ENCODE measurements around the gene KY. TPM values are rescaled to one million over a fixed set of nuclear protein-coding genes. Genes with fewer than 3 reads are reported as not detected.
A peak's percentile ranks its signal among the peaks of the same experiment; 100 is the strongest.

Gene KY
- total RNA-seq, 2 donors from 2014 or later = not detected

GRCh38 chr3:134603956-134604355, 46.9 kb downstream of the KY start:
- Histone ChIP-seq H3K27me3 (ENCODE audit: control insufficient read depth, insufficient read depth, low read length, poor library complexity, severe bottlenecking) (peaks cover 27% of the 10 kb centered on the region), H3K9me3 (ENCODE audit: control insufficient read depth, low read length) (no peaks in the 10 kb centered on the region), H3K9ac (ENCODE audit: extremely low read depth, low read length, poor library complexity, severe bottlenecking) (no peak overlapping the region), H3K27ac (ENCODE audit: low read depth, low read length) (no peak overlapping the region), H3K4me3 (ENCODE audit: low read length) (no peak overlapping the region), H3K4me1 (ENCODE audit: control insufficient read depth, insufficient read depth, low read length) (peaks cover 5% of the 10 kb centered on the region), H3K36me3 (ENCODE audit: control insufficient read depth, insufficient read depth, low read length) (no peaks in the 10 kb centered on the region)
- 92 to 93% methylated on average over 5 to 13 of the region's 13 CpGs for WGBS, 2 experiments (ENCODE audit: insufficient coverage in 1 of 2, insufficient read length in 1 of 2)
- DNase-seq = no peak
- Mint-ChIP-seq H3K36me3 (ENCODE audit: low read depth) (no peaks in the 10 kb centered on the region), H3K4me1 (peaks cover 4% of the 10 kb centered on the region), H3K27me3 (ENCODE audit: insufficient read depth) (peaks cover 51% of the 10 kb centered on the region), H3K9me3 (no peaks in the 10 kb centered on the region), H3K4me3 (no peak overlapping the region), H3K27ac (no peak overlapping the region)
- TF ChIP-seq CTCF (conservative IDR thresholded peaks at IDR 0.05) = no peak

DNA sequence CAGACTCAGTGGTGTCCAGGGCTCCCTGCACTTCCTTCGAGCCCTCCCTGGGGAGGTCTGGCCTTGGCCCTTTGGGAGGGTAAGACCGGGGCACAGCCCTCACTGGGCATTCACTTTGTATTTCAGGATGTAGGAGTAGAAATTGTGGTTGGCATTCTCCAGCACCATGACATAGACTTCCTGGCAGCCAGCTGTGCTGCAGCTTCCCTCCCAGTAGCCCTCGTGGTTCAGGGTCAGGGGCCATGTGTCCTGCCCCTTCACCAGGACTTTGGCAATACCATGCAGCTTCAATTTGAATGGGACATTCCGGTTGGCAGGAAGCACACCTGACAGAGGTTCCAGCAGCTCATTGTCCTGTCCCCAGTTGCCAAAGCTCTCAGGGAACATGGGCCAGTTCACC, 47.3 kb downstream of the KY start:
- no peak overlapping the region for H3K9ac ChIP-seq (ENCODE audit: extremely low read depth, low read length, poor library complexity, severe bottlenecking)

DNA sequence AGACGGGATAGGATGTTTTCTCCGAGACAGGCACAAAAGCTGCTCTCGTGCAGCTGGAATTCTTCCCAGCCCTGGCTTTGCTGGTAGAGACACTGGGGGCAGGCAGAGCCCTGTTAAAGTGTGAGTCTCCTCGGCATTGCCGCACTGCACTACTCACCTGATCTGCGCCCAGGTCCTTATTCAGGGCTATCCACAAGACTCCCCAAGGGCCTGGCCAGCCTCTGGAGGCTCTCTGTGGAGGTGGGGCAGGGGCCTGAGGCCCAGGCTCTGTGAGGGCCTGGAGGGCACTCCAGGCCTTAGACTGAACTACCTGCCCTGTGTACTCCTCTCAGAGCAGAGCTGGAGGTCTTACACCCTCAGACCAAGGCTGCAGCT, 48.4 kb downstream of the KY start:
- peaks cover 27% of the 10 kb centered on the region for H3K27me3 ChIP-seq (ENCODE audit: control insufficient read depth, insufficient read depth, low read length, poor library complexity, severe bottlenecking)
- no peak overlapping the region for H3K9ac ChIP-seq (ENCODE audit: extremely low read depth, low read length, poor library complexity, severe bottlenecking)
- no peaks in the 10 kb centered on the region for H3K9me3 Mint-ChIP-seq
- no peak overlapping the region for H3K4me3 Mint-ChIP-seq
- peaks cover 4% of the 10 kb centered on the region for H3K4me1 Mint-ChIP-seq
- H3K36me3 Mint-ChIP-seq (ENCODE audit: low read depth) = no peaks in the 10 kb centered on the region
- peaks cover 5% of the 10 kb centered on the region for H3K4me1 ChIP-seq (ENCODE audit: control insufficient read depth, insufficient read depth, low read length)
- no peaks in the 10 kb centered on the region for H3K9me3 ChIP-seq (ENCODE audit: control insufficient read depth, low read length)
- WGBS, 2 experiments (ENCODE audit: insufficient coverage in 1 of 2, insufficient read length in 1 of 2) = 74 to 75% methylated on average over 5 to 6 of the region's 6 CpGs
- no peak for TF ChIP-seq CTCF (conservative IDR thresholded peaks at IDR 0.05)
- no peaks in the 10 kb centered on the region for H3K36me3 ChIP-seq (ENCODE audit: control insufficient read depth, insufficient read depth, low read length)
- H3K27ac Mint-ChIP-seq = no peak overlapping the region
- no peak for DNase-seq
- H3K27me3 Mint-ChIP-seq (ENCODE audit: insufficient read depth) = peaks cover 51% of the 10 kb centered on the region
- H3K27ac ChIP-seq (ENCODE audit: low read depth, low read length) = peak overlapping the region; percentile 42
- H3K4me3 ChIP-seq (ENCODE audit: low read length) = no peak overlapping the region

More for the DNA sequence above, 47.3 kb downstream of the KY start:
- Mint-ChIP-seq H3K4me3 (no peak overlapping the region), H3K4me1 (peaks cover 4% of the 10 kb centered on the region), H3K27ac (no peak overlapping the region), H3K27me3 (ENCODE audit: insufficient read depth) (peaks cover 51% of the 10 kb centered on the region), H3K9me3 (no peaks in the 10 kb centered on the region), H3K36me3 (ENCODE audit: low read depth) (no peaks in the 10 kb centered on the region)
- Histone ChIP-seq H3K27me3 (ENCODE audit: control insufficient read depth, insufficient read depth, low read length, poor library complexity, severe bottlenecking) (peaks cover 27% of the 10 kb centered on the region), H3K27ac (ENCODE audit: low read depth, low read length) (no peak overlapping the region), H3K9me3 (ENCODE audit: control insufficient read depth, low read length) (no peaks in the 10 kb centered on the region), H3K4me3 (ENCODE audit: low read length) (no peak overlapping the region), H3K36me3 (ENCODE audit: control insufficient read depth, insufficient read depth, low read length) (no peaks in the 10 kb centered on the region), H3K4me1 (ENCODE audit: control insufficient read depth, insufficient read depth, low read length) (peaks cover 5% of the 10 kb centered on the region)
- no peak for TF ChIP-seq CTCF (conservative IDR thresholded peaks at IDR 0.05)
- 78 to 92% methylated on average over 2 to 4 of the region's 4 CpGs for WGBS, 2 experiments (ENCODE audit: insufficient coverage in 1 of 2, insufficient read length in 1 of 2)
- DNase-seq = peak; percentile 25

All from endodermal cell (in vitro differentiated cells).